IgD-negative memory B cell (primary cell): ENCODE measurements around the gene SHQ1. TPM values are rescaled to one million over a fixed set of nuclear protein-coding genes. Genes with fewer than 3 reads are reported as not detected.
"Not testable (repeated sequence)": the region's sequence is repeated elsewhere in the genome, so short reads cannot be mapped to it uniquely, and the experiment has no call there.

ENCODE experiments used
- H3K27ac Mint-ChIP-seq, 3 donors: one replicate each; pipeline ENCODE4 v1.8.0; 2020 to 2022; ENCODE audit warnings: mild to moderate bottlenecking in 3 of 3, mixed read lengths in 3 of 3, moderate library complexity in 1 of 3
- H3K27me3 Mint-ChIP-seq: one replicate; pipeline ENCODE4 v1.8.0; 2021; ENCODE audit warnings: mixed read lengths
- H3K36me3 Mint-ChIP-seq: one replicate; pipeline ENCODE4 v1.8.0; 2020; ENCODE audit warnings: mild to moderate bottlenecking, mixed read lengths
- H3K4me1 Mint-ChIP-seq, 3 donors: one replicate each; pipeline ENCODE4 v1.8.0; 2020 to 2022; ENCODE audit warnings: mixed read lengths in 3 of 3, mild to moderate bottlenecking in 1 of 3
- H3K4me3 Mint-ChIP-seq, 4 donors: one replicate each; pipeline ENCODE4 v1.8.0; 2020 to 2022; ENCODE audit warnings: mild to moderate bottlenecking in 4 of 4, mixed read lengths in 4 of 4, moderate library complexity in 3 of 4
- H3K9me3 Mint-ChIP-seq, 3 donors: one replicate each; pipeline ENCODE4 v1.8.0; 2020 to 2021; ENCODE audit warnings: mixed read lengths in 3 of 3, mild to moderate bottlenecking in 1 of 3
- polyA plus RNA-seq: library from polyadenylated mRNA; unstranded; fragments of 300-500 nt; fragmentation: Illumina TruSeq; gene quantifications from one replicate; pipeline ENCODE4 v1.2.3, GENCODE V29; 2021

Gene SHQ1
- polyA plus RNA-seq, 1 donor from 2014 or later = 12.9 TPM

DNA sequence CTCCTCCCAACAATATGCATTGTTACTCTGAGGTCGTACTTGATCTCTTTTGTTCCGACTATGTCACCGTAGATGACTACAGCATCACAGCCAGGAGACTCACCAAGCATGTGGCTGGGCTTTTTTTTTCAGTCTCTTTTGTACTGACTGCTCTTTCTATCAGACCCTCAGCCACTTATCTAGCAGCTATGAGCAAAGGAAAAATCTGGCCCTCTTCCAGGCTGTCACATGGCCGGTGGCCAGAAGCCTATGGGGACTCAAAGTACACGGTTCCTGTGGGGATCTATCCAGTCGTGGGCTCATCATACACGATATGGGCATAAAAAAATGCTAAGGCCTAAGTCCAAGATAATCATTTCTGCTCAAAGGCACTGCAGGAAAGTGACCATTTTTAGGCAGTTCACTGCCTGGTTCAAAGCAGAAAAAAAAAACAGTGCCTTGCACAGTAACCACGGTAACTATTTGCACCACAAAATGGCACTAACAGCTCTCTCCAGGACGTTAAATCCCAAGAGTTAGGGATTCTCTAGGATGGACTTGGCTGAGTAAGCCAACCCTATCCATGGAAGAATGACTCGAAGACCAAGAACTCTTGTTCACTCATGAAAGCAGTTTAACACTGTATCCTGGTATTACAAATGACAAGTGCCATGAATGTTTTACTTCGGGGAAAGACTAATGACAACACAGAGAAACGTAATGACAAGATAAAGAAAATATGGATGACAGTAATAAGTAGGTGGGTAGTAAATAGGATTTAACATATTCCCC lies 50.3 kb downstream of the SHQ1 start:
- no peak overlapping the region for H3K27ac Mint-ChIP-seq
- no peaks in the 10 kb centered on the region for H3K27me3 Mint-ChIP-seq
- H3K4me3 Mint-ChIP-seq = no peak overlapping the region
- H3K36me3 Mint-ChIP-seq = peaks cover 13% of the 10 kb centered on the region
- H3K9me3 Mint-ChIP-seq = no peaks in the 10 kb centered on the region
- H3K4me1 Mint-ChIP-seq = peaks cover 0 to 2% (median 0%) of the 10 kb centered on the region in 3 donors

DNA sequence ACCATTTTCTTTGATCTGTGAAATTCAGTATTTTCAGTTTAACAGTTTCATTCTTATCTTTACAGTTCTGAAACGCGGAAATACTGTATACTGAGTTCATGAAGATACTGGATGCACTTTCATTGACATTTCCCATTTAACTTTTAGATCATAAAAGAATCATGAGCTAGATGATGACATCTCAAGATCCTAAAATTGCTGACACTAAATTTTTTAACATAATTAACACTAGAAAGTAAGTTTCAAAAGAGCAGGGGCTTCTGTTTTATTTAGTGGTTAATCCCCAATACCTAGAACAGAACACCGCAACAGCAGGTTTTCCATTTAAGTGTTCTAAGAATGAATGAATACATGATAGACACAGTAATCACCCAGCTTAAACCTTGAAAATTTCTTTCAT lies 54.2 kb downstream of the SHQ1 start:
- Mint-ChIP-seq H3K4me1 (peaks cover 0 to 7% (median 3%) of the 10 kb centered on the region in 3 donors), H3K27me3 (no peaks in the 10 kb centered on the region), H3K4me3 (no peak overlapping the region), H3K27ac (no peak overlapping the region), H3K36me3 (peaks cover 13% of the 10 kb centered on the region), H3K9me3 (peaks cover 0 to 1% (median 0%) of the 10 kb centered on the region in 3 donors)

DNA sequence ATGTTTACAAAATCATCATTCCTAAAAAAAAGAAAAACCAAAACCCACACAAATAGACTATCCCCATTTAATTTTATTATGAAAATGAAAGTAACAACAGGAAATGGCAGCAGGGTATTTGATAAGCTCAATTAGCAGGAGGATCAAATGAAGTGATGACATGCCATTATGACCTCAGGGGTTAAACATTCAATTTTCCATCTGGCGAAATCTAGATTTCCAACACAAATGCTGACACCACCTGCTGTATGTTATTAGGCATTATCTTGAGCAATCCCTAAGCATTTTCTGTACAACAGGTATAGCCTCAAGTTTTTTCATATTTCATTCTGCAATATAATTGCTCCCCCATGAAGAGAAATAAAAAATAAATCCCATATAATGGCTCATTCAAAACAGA lies 57.1 kb downstream of the SHQ1 start:
- Mint-ChIP-seq H3K36me3 (peaks cover 10% of the 10 kb centered on the region), H3K27ac (no peak overlapping the region), H3K4me3 (no peak overlapping the region), H3K4me1 (peaks cover 0 to 7% (median 3%) of the 10 kb centered on the region in 3 donors), H3K9me3 (peaks cover 0 to 1% (median 0%) of the 10 kb centered on the region in 3 donors), H3K27me3 (no peaks in the 10 kb centered on the region)

DNA sequence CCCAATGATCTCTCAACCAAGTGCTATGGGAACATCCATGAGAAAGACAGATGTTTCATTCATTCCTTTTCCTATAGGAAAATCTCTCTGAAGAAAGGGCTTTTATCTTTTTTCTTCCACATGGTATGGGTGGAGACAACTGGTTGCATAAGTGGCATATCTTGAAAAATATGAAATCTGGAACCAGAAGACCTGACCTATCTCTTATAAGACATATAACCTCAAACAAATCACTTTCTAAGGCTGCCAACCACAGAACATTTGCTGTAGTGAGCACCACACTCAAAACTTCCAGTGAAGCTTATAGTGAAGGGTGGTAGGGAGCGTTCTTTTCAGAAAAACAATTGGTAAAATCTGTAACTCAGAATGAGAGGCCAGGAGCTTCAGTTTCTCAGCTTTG lies 58.5 kb downstream of the SHQ1 start:
- Mint-ChIP-seq H3K36me3 (peaks cover 4% of the 10 kb centered on the region), H3K27me3 (no peaks in the 10 kb centered on the region), H3K9me3 (peaks cover 0 to 1% (median 0%) of the 10 kb centered on the region in 3 donors), H3K4me1 (peaks cover 0 to 7% (median 3%) of the 10 kb centered on the region in 3 donors), H3K27ac (no peak overlapping the region), H3K4me3 (no peak overlapping the region)

DNA sequence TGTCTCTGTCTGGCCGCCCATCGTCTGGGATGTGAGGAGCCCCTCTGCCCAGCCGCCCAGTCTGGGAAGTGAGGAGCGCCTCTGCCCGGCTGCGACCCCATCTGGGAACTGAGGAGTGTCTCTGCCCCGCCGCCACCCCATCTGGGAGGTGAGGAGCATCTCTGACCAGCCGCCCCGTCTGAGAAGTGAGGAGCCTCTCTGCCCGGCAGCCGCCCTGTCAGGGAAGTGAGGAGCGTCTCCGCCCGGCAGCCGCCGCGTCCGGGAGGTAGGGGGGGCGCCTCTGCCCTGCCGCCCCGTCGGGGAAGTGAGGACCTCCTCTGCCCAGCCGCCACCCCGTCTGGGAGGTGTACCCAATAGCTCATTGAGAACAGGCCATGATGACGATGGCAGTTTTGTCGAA lies 60.0 kb downstream of the SHQ1 start:
- not testable (repeated sequence) for H3K27ac Mint-ChIP-seq, H3K4me1 Mint-ChIP-seq, H3K36me3 Mint-ChIP-seq, H3K27me3 Mint-ChIP-seq, H3K9me3 Mint-ChIP-seq, H3K4me3 Mint-ChIP-seq

DNA sequence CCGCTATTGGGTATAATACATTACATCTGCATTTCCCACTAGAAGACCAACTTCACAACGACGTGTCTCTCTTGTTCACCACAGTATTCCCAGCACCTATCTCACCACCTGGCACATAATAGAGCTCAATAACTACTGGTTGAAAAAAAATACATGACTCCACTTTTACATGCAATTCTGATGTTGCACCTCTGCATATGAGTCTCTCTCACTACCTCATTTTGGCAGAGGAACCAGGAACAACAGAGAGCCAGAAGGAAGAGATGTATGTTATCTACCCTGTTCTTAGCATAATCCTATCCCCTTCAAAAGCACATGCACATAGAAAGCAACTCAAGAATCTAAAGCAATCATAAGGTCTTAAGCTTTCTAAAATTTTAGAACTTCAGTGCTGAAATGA lies 61.6 kb downstream of the SHQ1 start:
- Mint-ChIP-seq H3K9me3 (peaks cover 0 to 1% (median 0%) of the 10 kb centered on the region in 3 donors), H3K4me1 (peaks cover 0 to 7% (median 3%) of the 10 kb centered on the region in 3 donors), H3K27ac (no peak overlapping the region), H3K4me3 (no peak overlapping the region), H3K36me3 (peaks cover 4% of the 10 kb centered on the region), H3K27me3 (no peaks in the 10 kb centered on the region)

DNA sequence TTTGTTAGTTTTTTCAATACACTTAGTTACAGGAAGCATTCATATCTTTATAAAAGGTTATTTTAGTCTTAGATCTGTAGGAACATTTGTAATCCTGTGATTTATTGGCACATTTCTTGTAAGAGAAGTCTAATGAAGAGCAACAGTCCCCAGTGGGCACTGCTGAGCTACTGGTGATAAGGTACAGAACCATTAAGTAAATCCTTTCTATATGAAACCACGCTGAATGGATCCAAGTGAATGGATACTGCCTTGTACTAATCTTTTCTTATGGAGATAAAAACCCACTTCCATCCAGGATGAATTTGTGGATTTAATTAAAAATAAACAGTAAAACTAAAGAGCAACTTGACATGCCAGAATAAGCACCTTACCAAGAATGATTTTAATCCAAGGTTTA lies 64.0 kb downstream of the SHQ1 start:
- no peak overlapping the region for H3K4me3 Mint-ChIP-seq

DNA sequence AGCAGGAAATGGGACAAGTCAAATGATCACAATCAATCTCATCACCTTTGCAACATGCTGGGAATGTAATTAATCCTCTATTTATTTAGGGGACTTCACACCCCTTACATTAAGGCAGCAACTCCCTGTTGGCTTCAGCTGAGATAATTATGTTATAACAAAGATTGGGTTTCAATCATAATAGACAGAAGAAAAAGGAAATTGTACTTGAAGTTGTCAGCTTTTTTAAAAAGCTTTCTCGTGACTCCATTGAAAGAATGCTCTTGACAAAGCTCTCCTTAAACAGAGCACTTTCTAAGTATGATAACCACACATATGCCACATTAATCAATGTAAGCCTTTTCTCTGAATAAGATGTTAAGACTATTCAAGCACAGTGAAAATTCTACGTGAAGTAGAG lies 65.7 kb downstream of the SHQ1 start:
- Mint-ChIP-seq H3K27ac (no peak overlapping the region), H3K36me3 (peaks cover 16% of the 10 kb centered on the region), H3K9me3 (no peaks in the 10 kb centered on the region), H3K4me1 (no peaks in the 10 kb centered on the region), H3K27me3 (no peaks in the 10 kb centered on the region), H3K4me3 (no peak overlapping the region)

More for the DNA sequence above, 64.0 kb downstream of the SHQ1 start:
- no peak overlapping the region for H3K27ac Mint-ChIP-seq
- H3K27me3 Mint-ChIP-seq = no peaks in the 10 kb centered on the region
- peaks cover 3% of the 10 kb centered on the region for H3K36me3 Mint-ChIP-seq
- no peaks in the 10 kb centered on the region for H3K4me1 Mint-ChIP-seq
- H3K9me3 Mint-ChIP-seq = no peaks in the 10 kb centered on the region

DNA sequence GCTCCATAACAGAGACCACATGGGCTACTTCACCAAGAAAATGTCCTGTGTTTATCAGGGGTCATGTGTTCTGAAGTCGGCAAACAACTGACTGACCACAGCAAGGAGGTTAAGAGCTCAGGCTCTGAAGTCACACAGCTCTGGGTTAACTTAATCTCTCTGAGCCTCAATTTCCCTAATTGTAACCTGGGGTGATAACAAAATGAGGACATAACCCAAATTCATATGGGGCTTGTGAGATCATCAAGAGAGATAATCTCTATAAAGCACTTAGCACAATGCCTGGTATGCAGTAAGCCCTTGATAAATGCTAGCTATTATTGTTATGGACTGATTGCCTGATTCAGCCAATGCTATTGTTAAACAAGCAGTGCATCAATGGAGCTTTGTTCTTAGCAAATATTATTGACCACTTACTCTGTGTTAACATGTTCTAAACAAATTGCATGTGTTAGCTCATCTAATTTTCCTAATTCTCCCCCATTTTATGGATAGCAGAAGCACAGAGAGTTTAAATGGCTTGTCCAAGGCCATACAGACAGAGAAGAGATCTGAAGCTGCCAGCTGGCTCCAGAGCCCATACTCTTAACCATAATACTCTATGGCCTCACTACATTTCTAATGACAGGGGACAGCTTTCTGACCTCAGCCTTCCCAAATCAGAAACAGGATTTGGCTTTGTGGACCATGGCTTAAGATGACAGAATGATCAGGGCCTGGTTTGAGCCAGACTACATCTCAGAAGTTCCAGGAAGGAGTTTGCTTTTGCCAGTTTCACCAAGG lies 78.3 kb downstream of the SHQ1 start:
- H3K27ac Mint-ChIP-seq = no peak overlapping the region
- H3K4me3 Mint-ChIP-seq = peak overlapping the region in 1 of 4 donors; percentile 6
- peaks cover 2% of the 10 kb centered on the region for H3K27me3 Mint-ChIP-seq
- H3K9me3 Mint-ChIP-seq = no peaks in the 10 kb centered on the region
- H3K4me1 Mint-ChIP-seq = no peaks in the 10 kb centered on the region
- H3K36me3 Mint-ChIP-seq = peaks cover 7% of the 10 kb centered on the region

DNA sequence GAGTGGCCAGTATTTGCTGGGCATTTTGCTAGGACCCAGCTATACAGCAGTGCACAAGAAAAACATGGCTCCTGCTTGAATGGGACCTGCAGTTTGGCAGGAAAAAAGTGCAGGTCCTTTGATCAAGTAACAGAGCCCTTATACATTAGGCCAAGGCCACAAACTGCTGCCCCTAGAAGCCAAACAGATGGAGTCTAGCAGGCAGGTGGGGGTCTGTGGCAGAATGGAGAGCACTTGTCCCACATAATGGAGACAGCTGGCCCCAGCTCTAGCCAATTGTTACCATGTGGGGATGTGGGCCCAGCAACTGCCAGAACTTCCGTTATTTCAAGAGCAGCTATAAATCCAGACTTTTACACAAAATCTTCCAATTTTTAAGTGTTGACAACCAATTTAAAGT lies 79.3 kb downstream of the SHQ1 start:
- Mint-ChIP-seq H3K27ac (no peak overlapping the region), H3K27me3 (peaks cover 2% of the 10 kb centered on the region), H3K9me3 (no peaks in the 10 kb centered on the region), H3K4me1 (no peaks in the 10 kb centered on the region), H3K4me3 (no peak overlapping the region), H3K36me3 (peaks cover 7% of the 10 kb centered on the region)

DNA sequence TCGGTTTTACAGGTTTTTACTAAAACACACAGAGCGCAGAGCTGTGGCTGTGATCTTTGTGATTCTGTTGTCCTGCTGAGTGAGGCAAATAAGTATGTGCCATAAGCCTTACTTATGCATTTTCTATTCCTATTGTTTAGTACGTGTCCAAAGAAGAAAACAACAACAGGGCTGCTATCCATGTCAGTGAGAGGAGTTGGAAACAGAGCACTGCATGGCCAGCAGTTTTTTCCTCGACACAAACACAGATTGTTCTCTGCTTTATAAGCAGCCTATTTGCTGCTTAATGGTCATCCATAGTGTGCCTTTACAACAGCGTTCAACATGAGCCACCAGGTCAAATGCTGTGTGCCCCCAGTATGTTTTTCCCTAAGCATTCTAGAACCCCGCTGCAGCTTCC lies 79.8 kb downstream of the SHQ1 start:
- Mint-ChIP-seq H3K4me1 (no peaks in the 10 kb centered on the region), H3K36me3 (peaks cover 7% of the 10 kb centered on the region), H3K27me3 (peaks cover 2% of the 10 kb centered on the region), H3K9me3 (no peaks in the 10 kb centered on the region), H3K27ac (no peak overlapping the region), H3K4me3 (no peak overlapping the region)

DNA sequence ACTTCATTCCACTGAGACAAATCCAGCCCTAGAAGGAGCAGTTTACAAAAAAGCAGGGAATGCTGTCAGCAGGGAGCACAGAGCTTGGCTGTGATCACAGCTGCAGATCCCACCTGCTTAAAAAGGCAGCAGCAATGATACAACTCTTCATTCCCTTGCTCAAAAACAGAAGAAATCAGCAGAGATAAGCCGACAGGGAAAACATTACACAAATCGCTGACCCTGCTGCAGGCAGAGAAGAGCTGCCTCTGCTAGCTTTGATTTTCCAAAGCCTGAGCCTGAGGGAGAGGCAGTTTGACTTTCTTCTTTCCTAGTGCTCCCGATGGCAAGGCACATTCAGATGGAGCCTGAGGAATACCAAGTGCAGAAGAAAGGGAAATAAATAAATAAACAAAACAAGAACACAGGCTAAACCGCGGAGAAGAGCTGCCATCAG lies 80.2 kb downstream of the SHQ1 start:
- Mint-ChIP-seq H3K27ac (no peak overlapping the region), H3K36me3 (peaks cover 10% of the 10 kb centered on the region), H3K4me3 (no peak overlapping the region), H3K9me3 (no peaks in the 10 kb centered on the region), H3K27me3 (peaks cover 2% of the 10 kb centered on the region), H3K4me1 (no peaks in the 10 kb centered on the region)

DNA sequence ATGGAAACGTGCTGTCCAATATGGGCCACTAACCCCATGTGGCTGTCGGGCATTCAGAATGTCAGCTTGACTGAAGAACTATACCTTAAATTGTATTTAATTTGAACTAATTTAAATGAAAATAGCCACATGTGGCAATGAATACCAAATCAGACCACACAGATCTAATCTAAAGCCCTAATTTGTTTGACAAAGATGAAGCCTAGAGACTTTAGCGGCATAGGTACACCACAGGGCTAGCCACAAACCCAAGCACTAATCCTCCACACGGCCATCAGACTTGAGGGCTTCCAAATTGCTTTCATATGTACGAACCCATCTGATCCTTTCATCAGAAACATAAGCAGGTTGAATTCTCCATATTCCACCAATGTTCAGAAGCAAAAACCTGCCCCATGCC lies 81.4 kb downstream of the SHQ1 start:
- peaks cover 15% of the 10 kb centered on the region for H3K36me3 Mint-ChIP-seq
- peaks cover 2% of the 10 kb centered on the region for H3K27me3 Mint-ChIP-seq

DNA sequence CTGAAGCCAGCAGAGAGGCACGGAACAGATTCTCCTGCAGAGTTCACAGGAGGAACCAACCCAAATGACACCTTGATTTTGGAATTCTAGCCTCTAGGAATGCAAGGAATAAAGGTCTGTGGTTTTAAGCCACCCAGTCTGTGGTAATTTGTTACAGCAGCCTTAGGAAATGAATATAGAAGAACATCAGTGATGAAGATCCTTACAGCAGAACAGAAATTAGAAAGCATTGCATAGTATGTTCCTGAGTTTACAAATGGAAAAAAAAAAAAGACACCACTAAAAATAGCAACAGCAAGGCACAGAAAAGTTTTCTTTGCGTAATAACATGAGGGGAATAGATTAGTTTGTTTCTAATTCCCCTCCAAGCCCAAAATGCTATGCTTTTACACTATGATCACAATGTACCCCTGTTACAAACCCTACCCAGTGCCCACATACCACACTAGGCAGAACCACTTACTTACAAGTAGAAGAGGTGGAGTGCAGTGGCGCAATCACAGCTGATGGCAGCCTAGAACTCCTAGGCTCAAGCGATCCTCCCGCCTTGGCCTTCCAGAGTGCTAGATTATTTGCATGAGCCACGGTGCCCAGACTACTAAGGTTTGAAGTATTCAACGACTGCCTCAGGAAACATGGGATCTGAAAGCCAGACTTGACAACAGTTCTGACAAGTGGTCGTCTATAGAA lies 84.3 kb downstream of the SHQ1 start:
- no peak overlapping the region for H3K27ac Mint-ChIP-seq

More for the DNA sequence above, 81.4 kb downstream of the SHQ1 start:
- Mint-ChIP-seq H3K4me1 (no peaks in the 10 kb centered on the region), H3K4me3 (no peak overlapping the region), H3K27ac (no peak overlapping the region), H3K9me3 (no peaks in the 10 kb centered on the region)

DNA sequence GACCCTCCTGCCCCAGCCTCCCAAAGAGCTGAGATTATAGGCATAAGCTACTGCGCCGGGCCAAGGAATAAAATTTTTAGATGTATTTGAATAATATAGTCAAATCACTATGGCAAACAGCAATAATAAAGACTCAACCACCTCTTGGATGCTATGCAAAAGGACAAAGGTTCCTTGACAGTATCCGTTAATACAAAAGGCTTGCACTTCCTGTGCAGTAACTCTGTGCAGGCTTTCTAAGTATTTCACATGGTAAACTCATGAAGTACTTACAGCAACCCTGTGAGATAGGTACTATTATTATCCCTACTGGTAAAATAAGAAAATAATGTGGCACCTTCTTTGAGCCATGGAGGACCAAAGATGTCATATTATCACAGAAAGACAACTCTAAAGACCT lies 86.8 kb downstream of the SHQ1 start:
- Mint-ChIP-seq H3K27me3 (peaks cover 9% of the 10 kb centered on the region), H3K9me3 (no peaks in the 10 kb centered on the region), H3K36me3 (peaks cover 15% of the 10 kb centered on the region), H3K4me1 (peaks cover 9 to 16% (median 12%) of the 10 kb centered on the region in 3 donors), H3K4me3 (no peak overlapping the region), H3K27ac (no peak overlapping the region)

More for the DNA sequence above, 84.3 kb downstream of the SHQ1 start:
- H3K4me1 Mint-ChIP-seq = peaks cover 0 to 2% (median 0%) of the 10 kb centered on the region in 3 donors
- H3K36me3 Mint-ChIP-seq = peaks cover 16% of the 10 kb centered on the region
- no peaks in the 10 kb centered on the region for H3K9me3 Mint-ChIP-seq
- peaks cover 8% of the 10 kb centered on the region for H3K27me3 Mint-ChIP-seq
- H3K4me3 Mint-ChIP-seq = no peak overlapping the region
